Stimulated activated CD8-positive, alpha-beta memory T cell treated with anti-CD3 and anti-CD28 coated beads, Interleukin-4, amount 100 ng/mL, for 24 hours (primary cell): ENCODE results near the gene HOXC10.

Experiments
- DNase-seq: peaks from one replicate; pipeline ENCODE4 v3.0.0-alpha.2; 2020; ENCODE audit warnings: low read depth

The HOXC10 gene

GRCh38 chr12:53950789-53951576 is 34.0 kb upstream of the HOXC10 start:
- DNase-seq = no peak

DNA sequence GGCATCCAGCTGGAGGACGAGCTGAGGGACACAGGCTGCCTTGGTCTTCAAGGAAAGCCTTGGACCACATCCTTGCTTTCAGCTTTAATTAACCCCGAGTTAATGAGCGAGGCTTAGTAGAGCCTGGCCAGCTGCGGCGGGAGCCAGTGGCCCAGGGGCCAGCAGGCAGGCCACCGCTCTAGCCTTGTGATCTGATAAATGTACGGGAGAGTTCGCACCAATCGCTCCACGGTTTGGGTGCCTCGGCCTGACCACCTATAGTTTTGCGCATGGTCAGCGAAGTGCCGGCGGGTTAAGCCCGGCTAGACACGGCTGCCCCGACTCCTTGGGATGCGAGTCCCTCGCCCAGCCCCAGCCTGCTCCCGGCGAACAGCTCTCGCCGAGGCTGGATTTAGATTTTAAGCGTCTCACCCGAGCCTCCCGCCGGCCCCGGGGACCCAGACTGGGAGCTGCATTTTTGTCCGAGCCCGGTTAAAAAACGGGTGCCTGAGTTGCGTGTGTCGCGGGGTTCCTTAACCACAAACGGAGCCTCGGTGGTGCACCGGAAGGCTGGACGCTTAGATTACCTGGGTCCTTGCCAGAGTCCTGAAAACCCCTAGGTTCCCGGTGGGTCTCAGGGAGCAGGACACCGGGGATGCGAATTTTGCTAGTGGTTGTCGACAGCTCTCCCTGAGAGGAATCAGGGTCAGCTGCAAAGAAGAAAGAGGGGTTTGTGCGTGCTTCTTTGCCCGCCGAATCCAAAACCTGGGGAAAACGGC is 33.2 kb upstream of the HOXC10 start:
- DNase-seq = no peak

DNA sequence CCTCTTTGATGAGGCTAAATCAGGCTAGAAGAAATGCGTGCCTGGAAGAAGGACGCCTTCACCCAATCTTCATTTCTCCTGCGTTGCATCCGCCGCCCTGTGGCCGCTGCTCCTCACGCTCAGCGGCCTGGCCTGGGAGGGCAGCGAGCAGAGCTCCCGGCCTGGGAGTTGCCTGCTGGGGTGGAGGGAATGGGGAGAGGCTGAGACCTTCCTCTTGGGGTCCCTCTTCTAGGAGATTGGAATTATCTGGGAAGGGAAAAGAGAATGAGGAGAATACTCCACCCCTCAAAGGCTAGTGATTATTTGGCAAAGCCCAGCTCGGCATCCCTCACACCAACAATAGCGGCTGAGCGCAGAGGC is 32.6 kb upstream of the HOXC10 start:
- no peak for DNase-seq

DNA sequence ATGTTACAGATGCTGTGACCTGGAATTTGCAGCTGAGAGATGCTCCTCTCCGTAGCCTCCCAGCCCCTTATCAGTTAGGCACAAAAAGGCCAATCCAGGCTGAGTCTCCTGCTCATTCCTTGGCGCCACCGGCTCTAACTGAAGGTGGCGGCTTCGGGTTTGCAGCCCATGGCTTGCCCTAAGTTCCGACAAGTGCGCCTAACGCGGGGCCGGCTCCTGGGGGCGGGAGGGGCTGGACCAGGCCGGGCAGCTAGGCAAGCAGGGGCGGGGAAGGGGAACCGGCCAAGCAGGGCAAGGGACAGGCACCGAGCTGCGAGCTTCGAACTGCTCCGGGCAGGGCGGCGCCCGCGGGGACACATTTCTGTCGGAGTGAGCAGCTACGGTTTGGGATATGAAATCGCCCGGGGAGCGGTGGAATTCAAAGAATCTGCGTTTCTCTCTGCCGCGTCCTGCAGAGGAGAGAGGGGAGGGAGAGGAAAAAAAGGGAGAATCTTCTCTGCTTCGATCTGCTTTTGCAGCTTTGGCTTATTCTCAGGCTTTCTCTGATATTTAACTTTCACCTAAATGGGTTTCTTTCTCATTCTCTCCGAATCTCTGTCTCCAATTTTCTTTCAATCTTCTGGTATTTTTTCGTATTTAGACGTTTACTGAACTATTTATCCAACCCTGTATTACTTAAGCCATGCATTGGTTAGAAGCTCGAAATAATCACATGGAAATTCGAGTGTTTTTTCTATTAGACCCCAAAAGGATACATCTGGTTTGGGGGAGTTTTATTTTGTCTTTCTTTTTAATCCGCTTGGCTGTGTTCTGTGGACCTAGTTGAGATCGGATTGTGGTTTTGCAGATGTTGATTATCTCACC is 31.8 kb upstream of the HOXC10 start:
- DNase-seq = no peak

DNA sequence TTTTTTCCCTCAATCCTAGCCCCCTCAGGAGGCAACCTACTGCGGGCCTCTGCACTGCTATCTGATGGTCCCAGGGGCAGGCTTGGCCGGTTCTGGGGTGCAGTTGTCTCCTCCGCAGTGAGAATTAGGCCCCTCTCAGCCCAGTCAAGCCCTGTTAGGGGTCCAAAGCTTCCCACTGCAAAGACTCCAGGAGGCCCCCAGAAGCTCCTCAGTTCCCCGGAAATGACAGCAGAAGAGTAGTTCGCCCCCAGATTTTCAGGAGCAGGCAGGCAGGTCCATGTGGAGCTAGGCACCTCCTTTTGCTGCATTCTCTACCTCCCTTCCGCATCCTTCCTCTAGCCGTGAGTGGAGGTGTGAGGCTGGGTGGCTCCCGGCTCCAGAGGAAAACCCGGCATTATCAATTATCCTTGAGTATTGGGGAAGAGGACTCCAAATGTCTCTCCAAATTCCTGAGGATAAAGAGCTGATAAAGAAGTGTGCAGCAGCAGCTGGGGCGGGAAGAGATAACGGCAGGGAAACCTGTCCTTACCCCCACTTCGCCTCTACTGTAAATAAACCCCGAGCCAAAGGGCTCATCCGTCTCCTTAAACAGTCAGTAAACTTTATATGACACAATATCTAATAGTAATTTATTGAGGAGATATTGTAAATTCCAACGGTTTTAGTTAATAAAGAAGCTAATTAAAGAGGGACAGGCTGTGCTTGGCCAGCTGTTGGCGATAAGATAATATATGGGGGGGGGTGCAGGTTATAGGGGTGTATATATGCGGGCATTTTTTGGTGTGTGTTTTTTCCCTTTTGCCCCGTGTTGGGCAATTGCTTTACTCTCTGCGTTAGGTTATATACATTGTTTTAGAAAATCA is 30.9 kb upstream of the HOXC10 start:
- no peak for DNase-seq

DNA sequence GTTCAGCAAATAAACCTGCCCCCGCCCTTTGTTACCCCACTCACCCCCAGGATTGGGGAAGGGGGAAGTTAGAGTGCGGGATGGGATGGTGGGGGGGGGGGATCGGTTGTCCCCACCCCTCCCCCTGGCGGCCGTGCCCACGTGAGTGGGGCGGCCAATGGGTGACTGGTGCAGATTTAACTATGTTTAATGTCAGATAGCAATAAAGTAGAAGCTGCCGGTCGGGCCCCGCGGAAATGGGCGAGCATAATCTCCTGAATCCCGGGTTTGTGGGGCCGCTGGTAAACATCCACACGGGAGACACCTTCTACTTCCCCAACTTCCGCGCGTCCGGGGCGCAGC is 30.3 kb upstream of the HOXC10 start, which contains the start of gene HOXC12:
Gene HOXC12, plus strand, starts transcription at position 210 of the 342 bp plus-strand sequence. Its CDS starts 27 bp downstream, at position 237.
- DNase-seq = no peak

GRCh38 chr12:53955036-53955775 is 29.7 kb upstream of the HOXC10 start:
- no peak for DNase-seq

- DNase-seq = no peak
Measured at GRCh38 chr12:53955776-53956250, 29.1 kb upstream of the HOXC10 start.

GRCh38 chr12:53956251-53956887 is 28.6 kb upstream of the HOXC10 start:
- DNase-seq = no peak

- no peak for DNase-seq
Measured at GRCh38 chr12:53956914-53957536, 27.9 kb upstream of the HOXC10 start.

DNA sequence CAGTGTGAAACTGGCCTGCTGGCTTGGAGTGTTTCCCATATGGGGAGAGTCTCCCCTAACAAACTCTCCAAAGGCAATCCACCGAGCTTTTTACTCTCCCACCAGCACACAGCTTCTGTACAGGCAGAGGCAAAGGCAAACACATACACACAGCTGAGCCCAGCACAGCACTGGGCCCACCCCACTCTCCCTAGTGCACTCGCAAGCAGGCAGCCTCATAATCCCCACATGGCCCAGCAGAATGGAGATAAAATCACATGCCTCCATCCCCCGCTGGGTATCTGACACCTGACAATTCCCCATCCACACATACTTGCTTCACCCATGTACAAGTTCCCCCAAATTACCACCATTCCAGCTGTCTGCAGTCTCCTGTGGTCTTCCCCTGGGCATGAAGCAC is 26.8 kb upstream of the HOXC10 start:
- DNase-seq = no peak

GRCh38 chr12:53959314-53959713 is 25.6 kb upstream of the HOXC10 start:
- no peak for DNase-seq

DNA sequence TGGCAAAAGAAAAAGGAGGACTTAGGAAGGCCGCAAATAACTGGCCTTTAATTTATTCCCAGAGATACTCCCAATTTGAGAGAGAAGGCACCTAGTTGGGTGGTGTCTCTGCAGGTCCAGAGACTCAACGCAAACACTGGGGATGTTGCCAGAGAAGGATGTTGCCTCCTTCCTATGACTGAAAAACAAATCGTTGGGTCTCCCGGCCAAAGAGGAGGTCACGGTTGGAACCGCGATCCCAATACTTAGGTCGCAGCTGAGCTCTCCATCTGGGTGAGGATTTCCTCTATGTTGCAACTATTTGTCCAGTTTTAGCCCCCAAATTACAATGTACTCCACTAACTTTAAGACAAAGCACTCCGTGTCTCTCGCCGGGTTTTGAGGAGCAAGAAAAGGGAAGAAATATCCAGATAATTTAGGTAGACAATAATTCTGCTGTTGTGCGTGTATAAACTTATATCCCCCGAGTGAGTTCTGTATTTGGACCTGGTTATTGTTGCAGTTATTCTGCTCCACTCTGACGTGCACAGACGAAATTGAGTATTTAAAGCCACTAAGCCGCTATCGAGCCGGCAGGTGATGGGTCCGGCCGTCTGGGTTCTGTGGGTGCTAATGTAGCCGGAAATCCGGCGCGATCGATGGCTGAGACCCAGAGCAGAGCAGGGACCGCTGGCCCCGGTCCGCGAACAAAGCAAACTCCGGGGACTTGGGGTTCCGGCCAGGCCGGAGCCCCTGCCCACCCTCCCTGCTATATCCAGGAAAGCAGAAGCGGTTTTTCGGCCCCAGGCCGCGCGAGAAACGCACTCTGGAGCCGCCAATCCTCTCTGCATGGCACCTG is 24.5 kb upstream of the HOXC10 start:
- no peak for DNase-seq

DNA sequence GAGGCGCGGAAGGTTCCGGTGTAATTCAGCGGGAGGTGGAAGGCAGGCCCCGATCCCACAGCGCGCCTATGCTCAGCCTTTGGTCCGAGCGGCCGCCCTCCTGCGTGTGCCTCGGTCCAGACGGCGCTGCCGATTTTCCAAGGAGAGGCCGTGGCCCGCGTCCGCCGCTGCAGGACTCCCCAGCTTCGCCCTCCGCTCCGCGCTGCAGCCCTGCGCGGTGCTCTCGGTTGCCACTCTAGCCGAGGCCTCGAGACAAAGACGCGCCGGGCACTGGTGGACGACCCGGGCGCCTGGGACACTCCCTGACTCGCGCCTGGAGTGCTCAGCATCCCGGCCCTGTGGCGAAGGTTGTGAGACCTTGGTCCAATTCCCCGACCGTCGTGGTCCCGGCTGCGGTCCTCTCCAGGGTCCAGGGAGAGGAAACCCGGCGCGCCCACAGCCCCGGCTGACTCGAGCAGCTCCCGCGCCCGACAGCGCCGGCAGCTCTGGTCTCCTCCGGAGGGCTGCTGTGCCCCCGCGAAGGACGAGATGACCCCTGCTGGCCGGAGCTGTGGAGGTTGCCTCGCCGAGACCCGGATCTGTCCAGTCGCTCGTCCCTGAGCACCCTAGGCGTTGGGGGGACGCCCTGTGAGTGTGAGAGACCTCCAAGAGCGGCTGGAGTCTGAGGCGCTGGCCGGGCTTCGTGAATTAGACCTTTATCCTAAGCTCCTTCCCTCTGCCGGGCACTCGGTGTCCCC is 23.8 kb upstream of the HOXC10 start:
- no peak for DNase-seq

GRCh38 chr12:53963005-53963404 is 21.9 kb upstream of the HOXC10 start:
- DNase-seq = no peak

GRCh38 chr12:53963434-53964314 is 21.3 kb upstream of the HOXC10 start:
- DNase-seq = no peak

GRCh38 chr12:53964315-53964713 is 20.6 kb upstream of the HOXC10 start:
- no peak for DNase-seq
